HPDE6-E6E7 (cell line): ENCODE measurements around the gene UBE2D2.

Source experiments
- DNase-seq: peaks from one replicate; pipeline ENCODE4 v3.0.0; 2011; ENCODE audit warnings: missing footprints; ENCODE audit errors: extremely low spot score

UBE2D2 gene

GRCh38 chr5:139648205-139649081 is 87.3 kb downstream of the UBE2D2 start, which contains the start of gene CXXC5:
Gene CXXC5, plus strand, starts transcription at chr5:139648349. Its CDS starts 32,175 bp downstream, at chr5:139680524.
- DNase-seq: no peak

- no peak for DNase-seq
Measured at GRCh38 chr5:139649082-139649991, 88.2 kb downstream of the UBE2D2 start.

GRCh38 chr5:139650031-139650688 is 89.0 kb downstream of the UBE2D2 start:
- no peak for DNase-seq

GRCh38 chr5:139650689-139651042 is 89.5 kb downstream of the UBE2D2 start:
- DNase-seq: no peak

GRCh38 chr5:139651043-139651834 is 90.1 kb downstream of the UBE2D2 start:
- no peak for DNase-seq

- DNase-seq: peak; percentile 76
Measured at GRCh38 chr5:139651853-139652787, 91.0 kb downstream of the UBE2D2 start.

- no peak for DNase-seq
Measured at GRCh38 chr5:139652788-139653241, 91.7 kb downstream of the UBE2D2 start.

GRCh38 chr5:139653616-139654015 is 92.5 kb downstream of the UBE2D2 start:
- DNase-seq: no peak

GRCh38 chr5:139654464-139654863 is 93.3 kb downstream of the UBE2D2 start:
- no peak for DNase-seq

GRCh38 chr5:139654871-139655491 is 93.8 kb downstream of the UBE2D2 start:
- no peak for DNase-seq

- DNase-seq: no peak
Measured at GRCh38 chr5:139655727-139656271, 94.7 kb downstream of the UBE2D2 start.

- DNase-seq: no peak
Measured at GRCh38 chr5:139657363-139658321, 96.5 kb downstream of the UBE2D2 start.

- no peak for DNase-seq
Measured at GRCh38 chr5:139658501-139658927, 97.4 kb downstream of the UBE2D2 start.

- no peak for DNase-seq
Measured at GRCh38 chr5:139658928-139659667, 98.0 kb downstream of the UBE2D2 start.

GRCh38 chr5:139659695-139660101 is 98.6 kb downstream of the UBE2D2 start:
- DNase-seq: no peak

GRCh38 chr5:139660105-139660922 is 99.2 kb downstream of the UBE2D2 start:
- peak; percentile 73 for DNase-seq
